Breast epithelium (tissue), 4 donors: Measurements from ENCODE around the gene GIMAP5. TPM values are rescaled to one million over a fixed set of nuclear protein-coding genes. Genes with fewer than 3 reads are reported as not detected.

Experiments used
- DNase-seq, 2 donors: peaks; one replicate each; pipeline ENCODE4 v3.0.0-alpha.2; 2019; ENCODE audit warnings: low spot score in 2 of 2
- H3K27ac ChIP-seq, 2 donors: fragments of 200-600 bp; sonication (generic) in 1 of 2; one replicate each; pipeline ENCODE4 v1.5.1; 2016 to 2019; ENCODE audit warnings: mild to moderate bottlenecking in 1 of 2
- H3K27me3 ChIP-seq, 2 donors: fragments of 200-600 bp; sonication (generic) in 1 of 2; one replicate each; pipeline versions ENCODE4 v1.5.1 to v1.6.0; 2017 to 2019; ENCODE audit warnings: control low read depth in 1 of 2, mild to moderate bottlenecking in 1 of 2
- H3K36me3 ChIP-seq: fragments of 200-600 bp; one replicate; pipeline ENCODE4 v1.5.1; 2019
- H3K4me1 ChIP-seq, 2 donors: fragments of 200-600 bp; sonication (generic); one replicate each; pipeline ENCODE4 v1.5.1; 2016 to 2019; ENCODE audit warnings: control low read depth in 1 of 2
- H3K4me3 ChIP-seq, 3 donors: fragments of 200-600 bp; sonication (generic); 1 replicate in 2 of 3; 2 replicates in 1 of 3; pipeline ENCODE4 v1.5.1; 2016 to 2019; ENCODE audit warnings: mild to moderate bottlenecking in 3 of 3, moderate library complexity in 2 of 3
- H3K9me3 ChIP-seq, 2 donors: fragments of 200-600 bp; sonication (generic) in 1 of 2; one replicate each; pipeline ENCODE4 v1.5.1; 2016 to 2019; ENCODE audit warnings: control low read depth in 1 of 2
- CTCF ChIP-seq, 3 donors: fragments of 450-650 bp; IDR thresholded peaks; one replicate each; pipeline ENCODE4 v1.5.1; 2016 to 2017; ENCODE audit warnings: antibody characterized with exemption in 3 of 3, mild to moderate bottlenecking in 3 of 3, moderate library complexity in 3 of 3
- POLR2A ChIP-seq: fragments of 450-650 bp; IDR thresholded peaks from one replicate; pipeline ENCODE4 v1.6.1; 2016; ENCODE audit warnings: antibody characterized with exemption, mild to moderate bottlenecking, moderate library complexity
- POLR2AphosphoS5 ChIP-seq, 3 donors: sonication (generic); formaldehyde crosslinking; IDR thresholded peaks; one replicate each; pipeline ENCODE4 v1.6.1; 2017; ENCODE audit warnings: antibody characterized with exemption in 3 of 3
- intact Hi-C: fragments of 100-400 bp; cut with DNase I; formaldehyde crosslinking; loops from one replicate; pipeline ENCODE4 v1.15.1; 2023; ENCODE audit warnings: low total_unique reads
- total RNA-seq, 3 donors: library from RNA; depleted of rRNA; stranded (reverse); fragments of >200 nt; gene quantifications; one replicate each; pipeline ENCODE4 v1.1.0, GENCODE V29; 2016

Gene GIMAP5
- total RNA-seq, 3 donors from 2014 or later: 18.7 to 36.0 (median 30.5) TPM

GRCh38 chr7:150728011-150728410 lies 9.2 kb upstream of the GIMAP5 start:
- Histone ChIP-seq H3K27ac (no peak overlapping the region), H3K4me3 (no peak overlapping the region), H3K36me3 (no peaks in the 10 kb centered on the region), H3K9me3 (peaks cover 0 to 21% of the 10 kb centered on the region in 2 donors), H3K27me3 (no peaks in the 10 kb centered on the region), H3K4me1 (no peaks in the 10 kb centered on the region)
- no peak for DNase-seq
- intact Hi-C loops: no loop called here
- TF ChIP-seq POLR2AphosphoS5 (IDR thresholded peaks at IDR 0.05) (no peak), POLR2A (no peak), CTCF (IDR thresholded peaks at IDR 0.05) (no peak)

DNA sequence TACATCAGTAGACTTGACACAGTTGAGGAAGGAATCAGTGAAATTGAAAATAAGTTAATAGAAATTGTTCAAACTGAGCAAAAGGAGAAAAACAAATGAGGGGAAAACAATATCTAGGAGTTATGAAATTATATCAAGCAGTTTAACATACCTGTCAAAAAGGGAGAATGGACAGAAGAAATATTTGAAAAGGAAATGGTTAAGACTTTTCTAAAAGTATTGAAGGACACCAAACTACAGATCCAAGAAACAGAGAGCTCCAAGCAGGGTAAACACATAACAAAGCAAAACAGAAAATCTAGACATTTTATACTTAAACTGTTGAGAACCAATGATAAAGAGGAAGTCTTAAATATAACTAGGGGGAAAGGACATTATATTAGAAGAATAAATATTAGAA lies 8.6 kb upstream of the GIMAP5 start:
- H3K9me3 ChIP-seq: peaks cover 0 to 21% of the 10 kb centered on the region in 2 donors
- H3K36me3 ChIP-seq: no peaks in the 10 kb centered on the region
- H3K27ac ChIP-seq: no peak overlapping the region
- TF ChIP-seq CTCF (IDR thresholded peaks at IDR 0.05) (no peak), POLR2AphosphoS5 (IDR thresholded peaks at IDR 0.05) (no peak), POLR2A (no peak)
- H3K27me3 ChIP-seq: no peaks in the 10 kb centered on the region
- DNase-seq: no peak
- H3K4me3 ChIP-seq: no peak overlapping the region
- intact Hi-C loops: no loop called here
- H3K4me1 ChIP-seq: no peaks in the 10 kb centered on the region

- Histone ChIP-seq H3K4me1 (no peaks in the 10 kb centered on the region), H3K9me3 (peaks cover 0 to 16% of the 10 kb centered on the region in 2 donors), H3K27ac (no peak overlapping the region), H3K36me3 (no peaks in the 10 kb centered on the region), H3K4me3 (no peak overlapping the region), H3K27me3 (no peaks in the 10 kb centered on the region)
- TF ChIP-seq CTCF (IDR thresholded peaks at IDR 0.05) (no peak), POLR2A (no peak), POLR2AphosphoS5 (IDR thresholded peaks at IDR 0.05) (no peak)
- DNase-seq: no peak
- intact Hi-C loops: no loop called here
These were observed 5.3 kb upstream of the GIMAP5 start for GRCh38 chr7:150731916-150732315.

DNA sequence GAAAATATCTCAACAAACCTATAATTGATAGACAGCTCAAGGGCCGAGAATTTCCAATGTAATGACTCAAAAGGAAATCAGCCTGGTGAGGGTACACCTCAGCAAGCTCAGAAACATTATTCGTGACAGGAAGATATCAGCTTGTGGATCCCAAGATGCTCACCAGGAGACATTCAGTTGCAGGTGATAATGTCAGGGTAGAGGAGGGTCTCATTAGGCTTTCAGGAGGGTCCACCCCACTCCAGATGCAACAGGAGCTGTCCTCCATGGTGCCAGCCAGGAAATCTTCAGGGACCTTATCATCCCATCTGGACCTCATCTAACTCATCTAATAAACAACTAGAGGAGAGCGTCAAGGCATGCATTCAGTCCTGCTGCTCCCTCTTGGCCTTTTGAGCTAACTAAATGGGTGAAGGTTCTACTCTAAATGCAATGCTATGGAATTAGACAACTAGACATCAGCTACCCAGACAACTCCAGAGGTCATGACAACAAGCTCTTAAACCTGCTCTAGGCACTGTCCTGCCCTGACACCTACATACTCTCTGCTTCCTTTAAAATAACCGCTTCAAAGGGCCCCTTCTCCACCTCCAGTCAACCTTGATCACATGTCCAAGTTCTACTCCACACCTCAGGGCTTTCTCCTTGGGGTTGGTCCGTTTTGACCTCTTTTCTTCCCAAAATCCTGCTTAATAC lies 4.3 kb upstream of the GIMAP5 start:
- Histone ChIP-seq H3K27me3 (no peaks in the 10 kb centered on the region), H3K9me3 (peaks cover 0 to 11% of the 10 kb centered on the region in 2 donors), H3K4me3 (no peak overlapping the region), H3K4me1 (no peaks in the 10 kb centered on the region), H3K36me3 (no peaks in the 10 kb centered on the region), H3K27ac (no peak overlapping the region)
- TF ChIP-seq POLR2AphosphoS5 (IDR thresholded peaks at IDR 0.05) (no peak), CTCF (IDR thresholded peaks at IDR 0.05) (no peak), POLR2A (no peak)
- DNase-seq: no peak
- intact Hi-C loops: no loop called here

- intact Hi-C loops: no loop called here
- peaks cover 0 to 5% of the 10 kb centered on the region in 2 donors for H3K9me3 ChIP-seq
- no peaks in the 10 kb centered on the region for H3K36me3 ChIP-seq
- H3K4me3 ChIP-seq: no peak overlapping the region
- no peak for TF ChIP-seq POLR2A
- DNase-seq: no peak
- no peak overlapping the region for H3K27ac ChIP-seq
- H3K27me3 ChIP-seq: no peaks in the 10 kb centered on the region
- no peaks in the 10 kb centered on the region for H3K4me1 ChIP-seq
These were observed 3.6 kb upstream of the GIMAP5 start for GRCh38 chr7:150733482-150734095.
